IMR-90 (cell line): Measurements from ENCODE around the gene PAQR4. TPM values are rescaled to one million over a fixed set of nuclear protein-coding genes. Genes with fewer than 3 reads are reported as not detected.

Source experiments
- ATAC-seq: fragments of 200-7000 bp; cut with Tn5 transposase; 2 replicates; pipeline ENCODE4 v1.9.1; 2020; ENCODE audit warnings: low read depth, mild to moderate bottlenecking, moderate library complexity
- BruUV-seq: library from RNA; stranded (reverse); fragments of 400-500 nt; replicated peaks from 2 replicates; lab custom pipeline; 2021; lab: Mats Ljungman, UMichigan
- CTCF ChIA-PET: fragments of 300-600 bp; formaldehyde crosslinking; extraction: SDS; loops from one replicate; lab custom pipeline; 2021; ENCODE audit warnings: antibody characterized with exemption; lab: Yijun Ruan, JAX
- POLR2A ChIA-PET: fragments of 300-600 bp; sonication (Branson Sonifier 250); formaldehyde crosslinking; loops from one replicate; lab custom pipeline; 2022; ENCODE audit warnings: antibody characterized with exemption; ENCODE audit not compliant: unreplicated experiment; lab: Charles Lee
- DNase-seq: peaks from one replicate; pipeline ENCODE4 v3.0.0; 2013
- H2AFZ ChIP-seq: replicated peaks from 2 replicates; pipeline ENCODE3; 2013; ENCODE audit warnings: low read length, mild to moderate bottlenecking; ENCODE audit not compliant: poor library complexity
- H2AK5ac ChIP-seq: 2 replicates; pipeline ENCODE4 v1.6.1; 2013; ENCODE audit warnings: low read depth, low read length, inconsistent platforms
- H2AK9ac ChIP-seq: replicated peaks from 2 replicates; pipeline ENCODE3; 2013; ENCODE audit warnings: mild to moderate bottlenecking, low read depth, low read length, moderate library complexity; ENCODE audit not compliant: poor library complexity
- H2BK120ac ChIP-seq: 2 replicates; pipeline ENCODE4 v1.6.1; 2013; ENCODE audit warnings: low read depth, low read length, inconsistent platforms
- H2BK15ac ChIP-seq: 3 replicates; pipeline ENCODE4 v1.6.1; 2013; ENCODE audit warnings: low read depth, low read length, inconsistent platforms
- H2BK20ac ChIP-seq: 2 replicates; pipeline ENCODE4 v1.6.1; 2013; ENCODE audit warnings: low read depth, mild to moderate bottlenecking, inconsistent platforms, low read length, moderate library complexity
- H2BK5ac ChIP-seq: 2 replicates; pipeline ENCODE4 v1.6.1; 2013; ENCODE audit warnings: mild to moderate bottlenecking, low read depth, low read length, inconsistent platforms; ENCODE audit not compliant: poor library complexity, severe bottlenecking
- H3K14ac ChIP-seq: replicated peaks from 2 replicates; pipeline ENCODE4 v1.6.1; 2013; ENCODE audit warnings: low read depth, low read length, inconsistent platforms
- H3K18ac ChIP-seq: 2 replicates; pipeline ENCODE4 v1.6.1; 2013; ENCODE audit warnings: low read depth, low read length, control low read depth
- H3K23ac ChIP-seq: 2 replicates; pipeline ENCODE4 v1.6.1; 2013; ENCODE audit warnings: low read depth, low read length, inconsistent platforms
- H3K27ac ChIP-seq: 2 replicates; pipeline ENCODE4 v1.5.1; 2013; ENCODE audit warnings: mild to moderate bottlenecking, control low read depth, low read length; ENCODE audit not compliant: insufficient read depth
- H3K27me3 ChIP-seq: 2 replicates; pipeline ENCODE4 v1.6.1; 2013; ENCODE audit warnings: low read length; ENCODE audit not compliant: control insufficient read depth, insufficient read depth
- H3K36me3 ChIP-seq: 2 replicates; pipeline ENCODE4 v1.6.1; 2013; ENCODE audit warnings: low read length, mixed read lengths; ENCODE audit not compliant: control insufficient read depth, insufficient read depth
- H3K4ac ChIP-seq: 2 replicates; pipeline ENCODE4 v1.6.1; 2013; ENCODE audit warnings: low read depth, low read length, inconsistent platforms
- H3K4me1 ChIP-seq: 2 replicates; pipeline ENCODE4 v1.6.1; 2013; ENCODE audit warnings: low read length, mixed read lengths; ENCODE audit not compliant: control insufficient read depth, insufficient read depth
- H3K4me2 ChIP-seq: 2 replicates; pipeline ENCODE4 v1.6.1; 2013; ENCODE audit warnings: low read depth, mild to moderate bottlenecking, control low read depth, low read length, moderate library complexity
- H3K4me3 ChIP-seq: 2 replicates; pipeline ENCODE4 v1.5.1; 2013; ENCODE audit warnings: low read depth, mild to moderate bottlenecking, control low read depth, low read length, moderate library complexity; ENCODE audit not compliant: insufficient read depth
- H3K56ac ChIP-seq: 2 replicates; pipeline ENCODE4 v1.6.1; 2013; ENCODE audit warnings: low read length, inconsistent platforms; ENCODE audit not compliant: insufficient read depth; ENCODE audit errors: extremely low read depth
- H3K79me1 ChIP-seq, 2 experiments: 2 replicates each; pipeline ENCODE4 v1.6.1; 2013; ENCODE audit warnings: low read length in 2 of 2, inconsistent platforms in 1 of 2, low read depth in 1 of 2
- H3K9ac ChIP-seq: 2 replicates; pipeline ENCODE4 v1.6.1; 2013; ENCODE audit warnings: low read depth, low read length, control low read depth
- H3K9me1 ChIP-seq: 2 replicates; pipeline ENCODE4 v1.6.1; 2013; ENCODE audit warnings: low read length, inconsistent platforms; ENCODE audit not compliant: insufficient read depth
- H3K9me3 ChIP-seq: 2 replicates; pipeline ENCODE4 v1.6.1; 2013; ENCODE audit warnings: low read length; ENCODE audit not compliant: control insufficient read depth, insufficient read depth
- H4K20me1 ChIP-seq: 2 replicates; pipeline ENCODE4 v1.6.1; 2013; ENCODE audit warnings: low read length, inconsistent platforms; ENCODE audit not compliant: insufficient read depth
- H4K5ac ChIP-seq: 2 replicates; pipeline ENCODE4 v1.6.1; 2013; ENCODE audit warnings: mild to moderate bottlenecking, low read depth, low read length, control low read depth
- H4K8ac ChIP-seq, 2 experiments: 2 replicates each; pipeline ENCODE4 v1.6.1; 2013; ENCODE audit warnings: low read depth in 2 of 2, low read length in 2 of 2, control low read depth in 1 of 2, inconsistent platforms in 1 of 2
- H4K91ac ChIP-seq: 2 replicates; pipeline ENCODE4 v1.6.1; 2013; ENCODE audit warnings: low read depth, low read length, inconsistent platforms; ENCODE audit not compliant: insufficient read depth
- BHLHE40 ChIP-seq: fragments of 150-350 bp; IDR thresholded peaks from 2 replicates; pipeline ENCODE4 v1.6.1; 2016; ENCODE audit warnings: mild to moderate bottlenecking, low read depth, low read length
- MAFK ChIP-seq: IDR thresholded peaks from 2 replicates; pipeline ENCODE4 v1.6.1; 2012; ENCODE audit warnings: low read depth, low read length, improper control_type of control experiment
- POLR2A ChIP-seq: IDR thresholded peaks from 2 replicates; pipeline ENCODE4 v1.6.1; 2012; ENCODE audit warnings: mild to moderate bottlenecking, low read depth, low read length
- RAD21 ChIP-seq: IDR thresholded peaks from 2 replicates; pipeline ENCODE4 v1.6.1; 2012; ENCODE audit warnings: low read length, improper control_type of control experiment
- SMC3 ChIP-seq: fragments of 150-350 bp; IDR thresholded peaks from 2 replicates; pipeline ENCODE4 v1.6.1; 2016; ENCODE audit warnings: low read depth, mild to moderate bottlenecking, antibody characterized with exemption, low read length, moderate library complexity
- WGBS, 2 experiments: methylation state at CpG; one replicate each; pipeline versions ENCODE4 v1.1.5 to v1.1.7; 2013; ENCODE audit warnings: missing lambda C conversion rate in 2 of 2; ENCODE audit not compliant: insufficient read length in 1 of 2; ENCODE audit errors: extremely low coverage in 2 of 2; 5-methylcytosine and 5-hydroxymethylcytosine counted together
- dilution Hi-C: fragments of 300-500 bp; cut with HindIII; formaldehyde crosslinking; loops from one replicate; pipeline ENCODE4 v1.14.3; 2018; ENCODE audit warnings: low sequenced_read_pairs; ENCODE audit not compliant: unreplicated experiment
- in situ Hi-C: fragments of 300-500 bp; cut with MboI; formaldehyde crosslinking; loops from 3 replicates; pipeline ENCODE4 v1.14.3; 2019; ENCODE audit warnings: low sequenced_read_pairs, inconsistent platforms, mixed read lengths
- intact Hi-C: fragments of 100-400 bp; cut with micrococcal nuclease; formaldehyde crosslinking; loops from 2 replicates; pipeline ENCODE4 v1.10.0; 2022
- polyA plus RNA-seq, 3 experiments: library from polyadenylated mRNA; depleted of rRNA; stranded (reverse); fragments of >200 nt; gene quantifications; 2 replicates each; pipeline ENCODE4 v1.2.3, GENCODE V29; 2012; ENCODE audit warnings: low replicate concordance in 1 of 3
- total RNA-seq: library from RNA; depleted of rRNA; stranded (reverse); fragments of >200 nt; gene quantifications from 2 replicates; pipeline ENCODE4 v1.2.3, GENCODE V29; 2012
- TF ChIP-seq, protein P1 (sequence below): fragments of 150-350 bp; IDR thresholded peaks from 2 replicates; pipeline ENCODE4 v1.6.1; 2017; ENCODE audit warnings: mild to moderate bottlenecking, antibody characterized with exemption, low read length, low read depth
- TF ChIP-seq, protein P2 (sequence below): conservative IDR thresholded peaks from 2 replicates; pipeline ENCODE4 v1.5.1; 2012; ENCODE audit warnings: mild to moderate bottlenecking, low read depth, low read length, improper control_type of control experiment

PAQR4 gene
- total and polyA plus RNA-seq, 2 of the 4 experiments (the other 2 are of a cell fraction) = 2.2 to 10.0 TPM

GRCh38 chr16:2919511-2920255, 49.5 kb upstream of the PAQR4 start:
- CTCF ChIA-PET = interaction anchor here (0.6 to 0.9 kb wide), 2 partner anchors 81 to 147 kb away, joined by 3 read pairs; no protein-coding TSS in a partner anchor
- Histone ChIP-seq H3K56ac (no peak overlapping the region), H3K4me1 (peaks cover 5% of the 10 kb centered on the region), H3K79me1 (peaks cover 5 to 38% of the 10 kb centered on the region in 2 experiments; a peak in 3 of 4 replicates), H3K14ac (no peak overlapping the region), H3K18ac (no peak overlapping the region), H3K27ac (no peak overlapping the region), H3K4ac (no peak overlapping the region), H3K4me2 (no peak overlapping the region), H2AK5ac (no peak overlapping the region), H3K9ac (no peak overlapping the region), H3K9me3 (no peaks in the 10 kb centered on the region), H4K8ac (no peak overlapping the region), H3K23ac (no peak overlapping the region), H4K20me1 (peaks cover 5% of the 10 kb centered on the region; the same call in 1 of the 2 replicates), H3K36me3 (peaks cover 19% of the 10 kb centered on the region), H3K4me3 (no peak overlapping the region), H3K9me1 (no peaks in the 10 kb centered on the region), H2AFZ (peak overlapping the region; percentile 35), H4K5ac (no peak overlapping the region), H2AK9ac (no peak overlapping the region), H2BK120ac (no peak overlapping the region), H2BK15ac (no peak overlapping the region), H4K91ac (no peak overlapping the region), H3K27me3 (no peaks in the 10 kb centered on the region), H2BK5ac (no peak overlapping the region), H2BK20ac (no peak overlapping the region)
- no TSS peak for BruUV-seq
- intact Hi-C loops = loop anchor here (1.0 to 2.0 kb wide), 3 partner anchors 15 to 81 kb away; no protein-coding TSS in a partner anchor
- in situ Hi-C loops = loop anchor here (5.0 to 10.0 kb wide), 2 partner anchors 42 to 85 kb away; partner anchors contain the start of gene ZG16B
- POLR2A ChIA-PET = no interaction called here
- dilution Hi-C loops = no loop called here
- TF ChIP-seq RAD21 (peak; percentile 86), MAFK (no peak), BHLHE40 (no peak), SMC3 (peak; percentile 67), POLR2A (no peak)
- TF ChIP-seq, protein P1, sequence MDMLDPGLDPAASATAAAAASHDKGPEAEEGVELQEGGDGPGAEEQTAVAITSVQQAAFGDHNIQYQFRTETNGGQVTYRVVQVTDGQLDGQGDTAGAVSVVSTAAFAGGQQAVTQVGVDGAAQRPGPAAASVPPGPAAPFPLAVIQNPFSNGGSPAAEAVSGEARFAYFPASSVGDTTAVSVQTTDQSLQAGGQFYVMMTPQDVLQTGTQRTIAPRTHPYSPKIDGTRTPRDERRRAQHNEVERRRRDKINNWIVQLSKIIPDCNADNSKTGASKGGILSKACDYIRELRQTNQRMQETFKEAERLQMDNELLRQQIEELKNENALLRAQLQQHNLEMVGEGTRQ = peak; percentile 88
- TF ChIP-seq, protein P2, sequence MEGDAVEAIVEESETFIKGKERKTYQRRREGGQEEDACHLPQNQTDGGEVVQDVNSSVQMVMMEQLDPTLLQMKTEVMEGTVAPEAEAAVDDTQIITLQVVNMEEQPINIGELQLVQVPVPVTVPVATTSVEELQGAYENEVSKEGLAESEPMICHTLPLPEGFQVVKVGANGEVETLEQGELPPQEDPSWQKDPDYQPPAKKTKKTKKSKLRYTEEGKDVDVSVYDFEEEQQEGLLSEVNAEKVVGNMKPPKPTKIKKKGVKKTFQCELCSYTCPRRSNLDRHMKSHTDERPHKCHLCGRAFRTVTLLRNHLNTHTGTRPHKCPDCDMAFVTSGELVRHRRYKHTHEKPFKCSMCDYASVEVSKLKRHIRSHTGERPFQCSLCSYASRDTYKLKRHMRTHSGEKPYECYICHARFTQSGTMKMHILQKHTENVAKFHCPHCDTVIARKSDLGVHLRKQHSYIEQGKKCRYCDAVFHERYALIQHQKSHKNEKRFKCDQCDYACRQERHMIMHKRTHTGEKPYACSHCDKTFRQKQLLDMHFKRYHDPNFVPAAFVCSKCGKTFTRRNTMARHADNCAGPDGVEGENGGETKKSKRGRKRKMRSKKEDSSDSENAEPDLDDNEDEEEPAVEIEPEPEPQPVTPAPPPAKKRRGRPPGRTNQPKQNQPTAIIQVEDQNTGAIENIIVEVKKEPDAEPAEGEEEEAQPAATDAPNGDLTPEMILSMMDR = peak; percentile 91
- ATAC-seq (peak; percentile 86), DNase-seq (peak; percentile 74)
- no CpG with 5 or more reads among the region's 13 CpGs for WGBS, 2 experiments
